Endothelial cell of umbilical vein (primary cell): ENCODE data around the gene NT5DC1. TPM values are rescaled to one million over a fixed set of nuclear protein-coding genes. Genes with fewer than 3 reads are reported as not detected.

Experiments used
- BruUV-seq: library from RNA; stranded (reverse); fragments of 400-500 nt; replicated peaks from 2 replicates; lab custom pipeline; 2021; lab: Mats Ljungman, UMichigan
- CTCF ChIA-PET: fragments of 300-600, 350-600 bp; sonication (Branson Sonifier 250); formaldehyde crosslinking; loops from one replicate; lab custom pipeline; 2021; ENCODE audit warnings: antibody characterized with exemption, inconsistent platforms; lab: Charles Lee
- POLR2A ChIA-PET: fragments of 300-600, 350-600 bp; sonication (Branson Sonifier 250); formaldehyde crosslinking; loops from one replicate; lab custom pipeline; 2021; ENCODE audit warnings: antibody characterized with exemption, inconsistent platforms; lab: Charles Lee
- DNase-seq: peaks from one replicate; pipeline ENCODE4 v3.0.0-alpha.2; 2011; ENCODE audit warnings: low read depth, low spot score
- FAIRE-seq: peaks from 2 replicates; lab custom pipeline; 2011; peaks lifted over from hg19 to GRCh38; lab: Jason Lieb, UNC
- H2AFZ ChIP-seq: 2 replicates; pipeline ENCODE4 v1.6.0; 2012; ENCODE audit warnings: low read depth, low read length, control low read depth, inconsistent platforms
- H3K27ac ChIP-seq: 2 replicates; pipeline ENCODE4 v1.5.1; 2011; ENCODE audit warnings: low read depth, mild to moderate bottlenecking, control low read depth, low read length, moderate library complexity; ENCODE audit not compliant: insufficient read depth
- H3K27me3 ChIP-seq, 2 experiments: 2 replicates each; pipeline versions ENCODE4 v1.6.0 to v1.6.1; 2011; ENCODE audit warnings: low read length in 2 of 2, mixed read lengths in 1 of 2; ENCODE audit not compliant: control insufficient read depth in 2 of 2, insufficient read depth in 2 of 2
- H3K36me3 ChIP-seq, 2 experiments: 2 replicates in 1 of 2; 3 replicates in 1 of 2; pipeline ENCODE4 v1.5.1; 2011; ENCODE audit warnings: low read length in 2 of 2, mild to moderate bottlenecking in 1 of 2, moderate library complexity in 1 of 2; ENCODE audit not compliant: control insufficient read depth in 2 of 2, insufficient read depth in 2 of 2; ENCODE audit errors: extremely low read depth in 1 of 2
- H3K4me1 ChIP-seq: 3 replicates; pipeline ENCODE4 v1.5.1; 2011; ENCODE audit warnings: mild to moderate bottlenecking, low read length; ENCODE audit not compliant: control insufficient read depth, insufficient read depth; ENCODE audit errors: extremely low read depth
- H3K4me2 ChIP-seq: 2 replicates; pipeline ENCODE4 v1.6.1; 2011; ENCODE audit warnings: low read length, control low read depth, mixed read lengths; ENCODE audit not compliant: insufficient read depth
- H3K4me3 ChIP-seq, 3 experiments: fragments of 200-600 bp in 1 of 3; sonication (generic), shearing (Covaris generic) in 1 of 3; replicated peaks in 1 of 3; 2 replicates each; pipeline ENCODE4 v1.5.1; 2011 to 2016; ENCODE audit warnings: control low read depth in 3 of 3, low read length in 3 of 3, mild to moderate bottlenecking in 2 of 3, inconsistent platforms in 1 of 3, low read depth in 1 of 3, moderate library complexity in 1 of 3; ENCODE audit not compliant: insufficient read depth in 1 of 3
- H3K79me2 ChIP-seq: 2 replicates; pipeline ENCODE4 v1.6.0; 2012; ENCODE audit warnings: low read length, inconsistent platforms; ENCODE audit not compliant: control insufficient read depth, insufficient read depth
- H3K9ac ChIP-seq: replicated peaks from 2 replicates; pipeline ENCODE3; 2011; ENCODE audit warnings: low read length, control low read depth; ENCODE audit not compliant: insufficient read depth; ENCODE audit errors: extremely low read depth
- H3K9me1 ChIP-seq: replicated peaks from 3 replicates; pipeline ENCODE4 v1.6.0; 2011; ENCODE audit warnings: mild to moderate bottlenecking, low read length; ENCODE audit not compliant: control insufficient read depth, insufficient read depth; ENCODE audit errors: extremely low read depth
- H3K9me3 ChIP-seq: replicated peaks from 2 replicates; pipeline ENCODE4 v1.5.1; 2012; ENCODE audit warnings: low read length, inconsistent platforms; ENCODE audit not compliant: control insufficient read depth, insufficient read depth
- H4K20me1 ChIP-seq: replicated peaks from 2 replicates; pipeline ENCODE3; 2011; ENCODE audit warnings: mild to moderate bottlenecking, low read length; ENCODE audit not compliant: control insufficient read depth, insufficient read depth; ENCODE audit errors: extremely low read depth
- CTCF ChIP-seq, 2 donors: IDR thresholded peaks; 1 replicate in 1 of 2; 2 replicates in 1 of 2; pipeline ENCODE4 v1.5.1; 2011; ENCODE audit warnings: low read length in 2 of 2, mild to moderate bottlenecking in 2 of 2, moderate library complexity in 2 of 2, control low read depth in 1 of 2, inconsistent platforms in 1 of 2, low read depth in 1 of 2; ENCODE audit not compliant: insufficient read depth in 1 of 2; ENCODE audit errors: extremely low read depth in 1 of 2
- EZH2 ChIP-seq: IDR thresholded peaks from 2 replicates; pipeline ENCODE4 v1.6.1; 2012; ENCODE audit warnings: borderline replicate concordance, low read depth, mild to moderate bottlenecking, moderate library complexity, low read length, inconsistent platforms; ENCODE audit not compliant: severe bottlenecking
- FOS ChIP-seq: IDR thresholded peaks from 2 replicates; pipeline ENCODE4 v1.6.1; 2011; ENCODE audit warnings: mild to moderate bottlenecking, low read length, moderate library complexity, borderline replicate concordance; ENCODE audit not compliant: insufficient read depth
- GATA2 ChIP-seq: IDR thresholded peaks from 2 replicates; pipeline ENCODE4 v1.7.0; 2011; ENCODE audit warnings: low read depth, mild to moderate bottlenecking, moderate library complexity, mixed read lengths, low read length; ENCODE audit not compliant: insufficient read length, insufficient read depth
- JUN ChIP-seq: IDR thresholded peaks from 2 replicates; pipeline ENCODE4 v1.6.1; 2011; ENCODE audit warnings: borderline replicate concordance, low read depth; ENCODE audit not compliant: insufficient read length, insufficient read depth
- MAX ChIP-seq: IDR thresholded peaks from 2 replicates; pipeline ENCODE4 v1.6.1; 2011; ENCODE audit not compliant: insufficient read depth, insufficient read length
- MYC ChIP-seq: IDR thresholded peaks from one replicate; pipeline ENCODE4 v1.6.1; 2011; ENCODE audit warnings: mild to moderate bottlenecking, low read depth, low read length
- POLR2A ChIP-seq: IDR thresholded peaks from 2 replicates; pipeline ENCODE4 v1.6.1; 2012; ENCODE audit warnings: low read depth, mild to moderate bottlenecking, control low read depth, low read length
- POLR2AphosphoS5 ChIP-seq: IDR thresholded peaks from 2 replicates; pipeline ENCODE4 v1.6.1; 2012; ENCODE audit warnings: low read depth, mild to moderate bottlenecking, control low read depth, low read length, moderate library complexity; ENCODE audit not compliant: insufficient read depth
- dilution Hi-C: fragments of 300-500 bp; cut with MboI; formaldehyde crosslinking; loops from one replicate; pipeline ENCODE4 v1.15.0; 2019; ENCODE audit warnings: low sequenced_read_pairs; ENCODE audit not compliant: extremely low pct_ligation_motif_present
- intact Hi-C: fragments of 100-400 bp; cut with micrococcal nuclease; formaldehyde crosslinking; loops from one replicate; pipeline ENCODE4 v1.10.0; 2022
- polyA plus RNA-seq, 4 experiments: library from polyadenylated mRNA; depleted of rRNA in 3 of 4; stranded (reverse) in 3 of 4; unstranded in 1 of 4; fragments of >200 nt; gene quantifications; 2 replicates each; pipeline versions ENCODE4 v1.2.1 to v1.2.3, GENCODE V29; 2011 to 2012; ENCODE audit warnings: missing spikeins in 1 of 4
- total RNA-seq: library from RNA; stranded (reverse); gene quantifications from 2 replicates; pipeline ENCODE4 v1.2.3, GENCODE V29; 2021

NT5DC1 gene
- total and polyA plus RNA-seq, 2 donors (not counting 3 experiments of a cell fraction or from before 2014, with no cell fraction given): 11.3 to 24.3 TPM

- Histone ChIP-seq H4K20me1 (no peaks in the 10 kb centered on the region), H3K36me3 (peaks cover 0 to under 1% of the 10 kb centered on the region in 2 experiments), H3K4me1 (no peaks in the 10 kb centered on the region), H3K27ac (no peak overlapping the region), H3K4me3 (no peak overlapping the region), H3K9me1 (no peaks in the 10 kb centered on the region), H3K27me3 (no peaks in the 10 kb centered on the region), H3K9me3 (no peaks in the 10 kb centered on the region), H2AFZ (no peak overlapping the region), H3K4me2 (no peak overlapping the region), H3K9ac (no peak overlapping the region), H3K79me2 (no peaks in the 10 kb centered on the region)
- DNase-seq (no peak), FAIRE-seq (no peak)
- dilution Hi-C loops (no loop called here), intact Hi-C loops (no loop called here)
- TF ChIP-seq MAX: no peak
- no peak for TF ChIP-seq FOS
- no peak for TF ChIP-seq MYC
- no peak for TF ChIP-seq CTCF (IDR thresholded peaks at IDR 0.05; ENCODE audit: extremely low read depth in 1 of 2, insufficient read depth in 1 of 2, low read depth in 1 of 2, low read length in 2 of 2)
- TF ChIP-seq GATA2: no peak
- no peak for TF ChIP-seq POLR2A
- TF ChIP-seq EZH2: no peak
- TF ChIP-seq POLR2AphosphoS5: no peak
- no peak for TF ChIP-seq JUN
- POLR2A ChIA-PET: no interaction called here
- CTCF ChIA-PET: interaction anchor here (1.0 to 5.4 kb wide), 2 partner anchors 21 to 29 kb away, joined by 3 to 21 read pairs; no protein-coding TSS in a partner anchor
- BruUV-seq: no TSS peak
Measured at GRCh38 chr6:116239256-116239655, 138.6 kb downstream of the NT5DC1 start.
